HCT116 (cell line): Measurements from ENCODE around the gene CCL24. TPM values are rescaled to one million over a fixed set of nuclear protein-coding genes. Genes with fewer than 3 reads are reported as not detected.

Experiments used
- ATAC-seq: fragments of 200-7000 bp; cut with Tn5 transposase; 2 replicates; pipeline ENCODE4 v1.9.1; 2020; ENCODE audit warnings: mild to moderate bottlenecking, moderate library complexity
- BruUV-seq: library from RNA; stranded (reverse); fragments of 400-500 nt; replicated peaks from 2 replicates; lab custom pipeline; 2021; lab: Mats Ljungman, UMichigan
- CTCF ChIA-PET: fragments of 300-600 bp; sonication (Branson Sonifier 250); formaldehyde crosslinking; loops from one replicate; lab custom pipeline; 2021; ENCODE audit warnings: antibody characterized with exemption; lab: Charles Lee
- POLR2A ChIA-PET: fragments of 300-600, 350-600 bp; sonication (Branson Sonifier 250); formaldehyde crosslinking; loops from one replicate; lab custom pipeline; 2021; ENCODE audit warnings: antibody characterized with exemption; lab: Charles Lee
- RAD21 ChIA-PET, 2 experiments: fragments of 300-600 bp; sonication (Branson Sonifier 250); formaldehyde crosslinking; loops; one replicate each; lab custom pipeline; 2023; ENCODE audit warnings: low total read pairs in 2 of 2; ENCODE audit not compliant: uncharacterized antibody in 2 of 2, unreplicated experiment in 2 of 2, low non-redundant PET in 1 of 2; lab: Charles Lee
- DNase-seq: peaks from one replicate; pipeline ENCODE4 v3.0.0-alpha.2; 2010; ENCODE audit warnings: low read depth, low spot score
- H2AFZ ChIP-seq: fragments of 200-600 bp; shearing (Covaris generic), sonication (generic); 2 replicates; pipeline ENCODE4 v1.6.1; 2017; ENCODE audit warnings: low read depth, mixed run types, mixed read lengths, antibody characterized with exemption, low read length; ENCODE audit not compliant: poor library complexity, severe bottlenecking
- H3K27ac ChIP-seq: 2 replicates; pipeline ENCODE4 v1.5.1; 2012; ENCODE audit warnings: low read depth, low read length
- H3K27me3 ChIP-seq: fragments of 200-600 bp; sonication (generic); 2 replicates; pipeline ENCODE4 v1.6.1; 2016; ENCODE audit warnings: mixed run types, low read length, mixed read lengths; ENCODE audit not compliant: insufficient read depth
- H3K36me3 ChIP-seq, 2 experiments: fragments of 200-500 bp in 1 of 2; fragments of 200-600 bp in 1 of 2; sonication (Bioruptor generic) in 1 of 2; sonication (generic) in 1 of 2; 2 replicates each; pipeline versions ENCODE4 v1.5.1 to v1.6.1; 2014 to 2016; ENCODE audit warnings: low read length in 2 of 2, inconsistent platforms in 1 of 2, mixed read lengths in 1 of 2, mixed run types in 1 of 2; ENCODE audit not compliant: insufficient read depth in 2 of 2, control insufficient read depth in 1 of 2
- H3K4me1 ChIP-seq, 2 experiments: fragments of 200-600 bp in 1 of 2; sonication (generic) in 1 of 2; 2 replicates each; pipeline versions ENCODE4 v1.5.1 to v1.6.1; 2012 to 2017; ENCODE audit warnings: low read length in 2 of 2, inconsistent platforms in 1 of 2, mild to moderate bottlenecking in 1 of 2, mixed read lengths in 1 of 2, mixed run types in 1 of 2, moderate library complexity in 1 of 2; ENCODE audit not compliant: insufficient read depth in 2 of 2, control insufficient read depth in 1 of 2
- H3K4me2 ChIP-seq: fragments of 200-600 bp; sonication (generic); 2 replicates; pipeline ENCODE4 v1.6.1; 2017; ENCODE audit warnings: mixed run types, low read length, mixed read lengths
- H3K4me3 ChIP-seq, 2 experiments: fragments of 200-600 bp in 1 of 2; sonication (generic) in 1 of 2; replicated peaks in 1 of 2; 2 replicates each; pipeline ENCODE4 v1.5.1; 2011 to 2016; ENCODE audit warnings: low read length in 2 of 2, control low read depth in 1 of 2, low read depth in 1 of 2, mild to moderate bottlenecking in 1 of 2, mixed read lengths in 1 of 2, mixed run types in 1 of 2
- H3K79me2 ChIP-seq: fragments of 200-600 bp; sonication (generic); 2 replicates; pipeline ENCODE4 v1.6.1; 2017; ENCODE audit warnings: mild to moderate bottlenecking, mixed run types, low read length, moderate library complexity, mixed read lengths; ENCODE audit not compliant: insufficient read depth
- H3K9ac ChIP-seq: fragments of 200-600 bp; sonication (generic); 2 replicates; pipeline ENCODE4 v1.6.1; 2016; ENCODE audit warnings: low read length, mixed read lengths
- H3K9me2 ChIP-seq: fragments of 200-600 bp; sonication (generic), shearing (Covaris generic); 2 replicates; pipeline ENCODE4 v1.6.1; 2017; ENCODE audit warnings: mixed run types, mild to moderate bottlenecking, moderate library complexity; ENCODE audit not compliant: insufficient read depth
- H3K9me3 ChIP-seq, 2 experiments: fragments of 200-500 bp in 1 of 2; fragments of 200-600 bp in 1 of 2; sonication (Bioruptor generic) in 1 of 2; sonication (generic) in 1 of 2; 2 replicates each; pipeline ENCODE4 v1.6.1; 2014 to 2017; ENCODE audit warnings: low read length in 2 of 2, mixed read lengths in 2 of 2, inconsistent platforms in 1 of 2, low read depth in 1 of 2, mild to moderate bottlenecking in 1 of 2, mixed run types in 1 of 2, moderate library complexity in 1 of 2; ENCODE audit not compliant: control insufficient read depth in 1 of 2, insufficient read depth in 1 of 2
- H4K20me1 ChIP-seq: fragments of 200-600 bp; sonication (generic), shearing (Covaris generic); 2 replicates; pipeline ENCODE4 v1.6.1; 2017; ENCODE audit warnings: mixed run types, mild to moderate bottlenecking, moderate library complexity; ENCODE audit not compliant: insufficient read depth
- CBX3 ChIP-seq: IDR thresholded peaks from 2 replicates; pipeline ENCODE4 v1.6.1; 2012; ENCODE audit warnings: low read depth
- CEBPB ChIP-seq: IDR thresholded peaks from 2 replicates; pipeline ENCODE4 v1.6.1; 2012; ENCODE audit warnings: low read depth
- CTCF ChIP-seq, 3 experiments: fragments of 200-600 bp in 1 of 3; sonication (generic) in 1 of 3; IDR thresholded peaks in 2 of 3; conservative IDR thresholded peaks in 1 of 3; 2 replicates each; pipeline ENCODE4 v1.5.1; 2012 to 2017; ENCODE audit warnings: low read depth in 2 of 3, low read length in 2 of 3, antibody characterized with exemption in 1 of 3, borderline replicate concordance in 1 of 3, control low read depth in 1 of 3, mild to moderate bottlenecking in 1 of 3, mixed read lengths in 1 of 3, mixed run types in 1 of 3, moderate library complexity in 1 of 3; ENCODE audit not compliant: insufficient read depth in 1 of 3
- EGR1 ChIP-seq: IDR thresholded peaks from 2 replicates; pipeline ENCODE4 v1.6.1; 2012; ENCODE audit warnings: low read depth
- ELF1 ChIP-seq: IDR thresholded peaks from 2 replicates; pipeline ENCODE4 v1.6.1; 2012; ENCODE audit warnings: low read depth, borderline replicate concordance
- EZH2 ChIP-seq: fragments of 200-600 bp; sonication (generic); IDR thresholded peaks from 2 replicates; pipeline ENCODE4 v1.6.1; 2017; ENCODE audit warnings: antibody characterized with exemption, mixed run types
- FOSL1 ChIP-seq: IDR thresholded peaks from 2 replicates; pipeline ENCODE4 v1.6.1; 2012; ENCODE audit warnings: low read depth
- JUND ChIP-seq: IDR thresholded peaks from 2 replicates; pipeline ENCODE4 v1.6.1; 2012
- POLR2A ChIP-seq: IDR thresholded peaks from 2 replicates; pipeline ENCODE4 v1.7.0; 2011; ENCODE audit warnings: borderline replicate concordance; ENCODE audit not compliant: insufficient read depth, insufficient read length; ENCODE audit errors: extremely low read depth
- POLR2AphosphoS5 ChIP-seq: IDR thresholded peaks from 2 replicates; pipeline ENCODE4 v1.6.1; 2011; ENCODE audit warnings: mild to moderate bottlenecking, low read depth, low read length, moderate library complexity
- RAD21 ChIP-seq: IDR thresholded peaks from 2 replicates; pipeline ENCODE4 v1.6.1; 2012; ENCODE audit warnings: low read depth, mild to moderate bottlenecking
- REST ChIP-seq: IDR thresholded peaks from 2 replicates; pipeline ENCODE4 v1.6.1; 2012; ENCODE audit warnings: low read depth
- SIN3A ChIP-seq: IDR thresholded peaks from 2 replicates; pipeline ENCODE4 v1.6.1; 2012; ENCODE audit warnings: low read depth
- SP1 ChIP-seq: IDR thresholded peaks from 2 replicates; pipeline ENCODE4 v1.6.1; 2012; ENCODE audit warnings: low read depth
- SRF ChIP-seq: IDR thresholded peaks from 2 replicates; pipeline ENCODE4 v1.6.1; 2012; ENCODE audit warnings: low read depth
- TCF7L2 ChIP-seq: IDR thresholded peaks from 2 replicates; pipeline ENCODE4 v1.7.0; 2011; ENCODE audit warnings: borderline replicate concordance, inconsistent platforms; ENCODE audit not compliant: insufficient read depth, insufficient read length; ENCODE audit errors: extremely low read depth
- YY1 ChIP-seq: IDR thresholded peaks from 2 replicates; pipeline ENCODE4 v1.6.1; 2011; ENCODE audit warnings: low read length, low read depth, moderate library complexity, mild to moderate bottlenecking; ENCODE audit not compliant: insufficient replicate concordance; ENCODE audit errors: extremely low read depth
- ZFX ChIP-seq: fragments of 450-650 bp; IDR thresholded peaks from 2 replicates; pipeline ENCODE4 v1.6.1; 2017
- intact Hi-C: fragments of 100-400 bp; cut with micrococcal nuclease; formaldehyde crosslinking; loops from 2 replicates; pipeline ENCODE4 v1.10.0; 2022
- total RNA-seq: library from RNA; stranded (reverse); gene quantifications from one replicate; pipeline ENCODE4 v1.2.1, GENCODE V29; 2021; ENCODE audit not compliant: unreplicated experiment

CCL24 gene
- total RNA-seq, 1 experiment from 2014 or later: not detected

GRCh38 chr7:75844158-75844557, 30.6 kb upstream of the CCL24 start:
- no peak overlapping the region for H3K4me3 ChIP-seq
- no peaks in the 10 kb centered on the region for H3K9me2 ChIP-seq
- ChIA-PET RAD21 (no interaction called here), CTCF (no interaction called here), POLR2A (no interaction called here)
- no TSS peak for BruUV-seq
- no peaks in the 10 kb centered on the region for H3K36me3 ChIP-seq
- H2AFZ ChIP-seq: no peak overlapping the region
- no peak overlapping the region for H3K27ac ChIP-seq
- intact Hi-C loops: no loop called here
- no peaks in the 10 kb centered on the region for H3K9me3 ChIP-seq
- no peaks in the 10 kb centered on the region for H4K20me1 ChIP-seq
- ATAC-seq: no peak
- no peak for DNase-seq
- no peak overlapping the region for H3K4me2 ChIP-seq
- H3K4me1 ChIP-seq: peaks cover 0 to 6% of the 10 kb centered on the region in 2 experiments; a peak in 1 of 4 replicates
- no peaks in the 10 kb centered on the region for H3K27me3 ChIP-seq
- no peaks in the 10 kb centered on the region for H3K79me2 ChIP-seq
- TF ChIP-seq SP1: no peak
- H3K9ac ChIP-seq: no peak overlapping the region

DNA sequence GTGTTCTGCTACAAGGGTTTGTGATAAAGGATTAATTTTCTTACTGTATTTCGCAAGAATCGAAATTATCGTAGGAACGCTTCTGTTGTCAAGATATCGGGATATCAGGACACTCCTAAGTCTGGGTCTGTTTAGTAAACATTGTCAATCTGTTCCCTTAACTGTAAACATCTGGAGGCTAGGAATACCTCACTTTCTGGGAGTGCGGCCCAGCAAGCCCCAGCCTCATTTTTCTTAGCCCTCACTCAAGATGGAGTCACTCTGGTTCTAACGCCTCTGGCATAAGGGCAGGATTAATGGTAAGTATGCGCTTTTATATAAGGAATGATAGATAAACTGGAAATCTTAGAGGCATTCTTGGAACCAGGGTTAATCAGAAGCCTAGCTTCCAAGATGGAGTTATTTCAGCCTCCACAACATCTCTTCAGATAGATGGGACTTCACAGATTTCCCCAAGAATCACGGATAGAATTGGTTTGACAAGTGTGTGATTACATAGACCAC, 30.1 kb upstream of the CCL24 start:
- Histone ChIP-seq H3K9me3 (no peaks in the 10 kb centered on the region), H3K36me3 (no peaks in the 10 kb centered on the region), H3K4me3 (no peak overlapping the region), H3K27ac (no peak overlapping the region), H3K9me2 (no peaks in the 10 kb centered on the region), H2AFZ (no peak overlapping the region), H3K4me1 (peaks cover 0 to 6% of the 10 kb centered on the region in 2 experiments; a peak in 1 of 4 replicates), H3K9ac (no peak overlapping the region), H4K20me1 (no peaks in the 10 kb centered on the region), H3K27me3 (no peaks in the 10 kb centered on the region), H3K79me2 (no peaks in the 10 kb centered on the region), H3K4me2 (no peak overlapping the region)
- ChIA-PET RAD21 (no interaction called here), CTCF (no interaction called here), POLR2A (no interaction called here)
- ATAC-seq: no peak
- intact Hi-C loops: no loop called here
- DNase-seq: no peak
- no TSS peak for BruUV-seq
- TF ChIP-seq EGR1 (no peak), FOSL1 (no peak), EZH2 (no peak), SP1 (no peak), SRF (no peak), JUND (no peak), SIN3A (no peak), YY1 (no peak), POLR2A (no peak), CBX3 (no peak), TCF7L2 (no peak), RAD21 (no peak), ZFX (no peak), ELF1 (no peak), CTCF (IDR thresholded peaks at IDR 0.05 in 2 of 3, conservative IDR thresholded peaks at IDR 0.05 in 1 of 3; ENCODE audit: borderline replicate concordance in 1 of 3, insufficient read depth in 1 of 3, low read depth in 2 of 3, low read length in 2 of 3) (no peak), POLR2AphosphoS5 (no peak), REST (no peak), CEBPB (no peak)
